GM18507 (cell line): ENCODE data around the gene ZDHHC17.

Experiments used
- DNase-seq: peaks from one replicate; pipeline ENCODE4 v3.0.0; 2011; ENCODE audit warnings: low read depth; ENCODE audit not compliant: insufficient read length; ENCODE audit errors: extremely low spot score
- FAIRE-seq: peaks from 2 replicates; lab custom pipeline; 2011; peaks lifted over from hg19 to GRCh38; lab: Jason Lieb, UNC

ZDHHC17 gene

GRCh38 chr12:76871082-76871481 lies 107.2 kb downstream of the ZDHHC17 start:
- no peak for FAIRE-seq
- no peak for DNase-seq

- no peak for FAIRE-seq
Measured at GRCh38 chr12:76871742-76872141, 107.8 kb downstream of the ZDHHC17 start.

GRCh38 chr12:76872415-76872814 lies 108.5 kb downstream of the ZDHHC17 start:
- DNase-seq (no peak), FAIRE-seq (no peak)

More at GRCh38 chr12:76871742-76872141, 107.8 kb downstream of the ZDHHC17 start:
- DNase-seq = no peak

DNA sequence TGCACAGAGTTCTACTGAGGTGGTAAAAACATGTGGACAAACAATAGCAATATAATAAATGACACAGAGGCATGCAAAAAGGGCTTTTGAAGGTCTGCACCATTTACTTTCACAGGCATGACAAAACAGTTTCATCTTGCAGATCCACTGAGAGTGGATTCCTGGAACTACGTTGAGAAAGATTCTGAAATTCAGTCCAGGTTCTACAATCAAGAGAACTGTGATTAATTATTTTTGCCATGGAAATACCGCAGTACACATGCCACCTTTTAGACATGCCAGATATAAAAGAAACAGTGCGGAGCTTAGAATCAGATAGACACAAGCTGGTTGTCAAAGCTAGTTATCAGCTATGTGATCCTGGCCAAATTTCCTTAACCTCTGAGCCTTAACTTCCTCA lies 110.1 kb downstream of the ZDHHC17 start:
- FAIRE-seq = no peak

DNA sequence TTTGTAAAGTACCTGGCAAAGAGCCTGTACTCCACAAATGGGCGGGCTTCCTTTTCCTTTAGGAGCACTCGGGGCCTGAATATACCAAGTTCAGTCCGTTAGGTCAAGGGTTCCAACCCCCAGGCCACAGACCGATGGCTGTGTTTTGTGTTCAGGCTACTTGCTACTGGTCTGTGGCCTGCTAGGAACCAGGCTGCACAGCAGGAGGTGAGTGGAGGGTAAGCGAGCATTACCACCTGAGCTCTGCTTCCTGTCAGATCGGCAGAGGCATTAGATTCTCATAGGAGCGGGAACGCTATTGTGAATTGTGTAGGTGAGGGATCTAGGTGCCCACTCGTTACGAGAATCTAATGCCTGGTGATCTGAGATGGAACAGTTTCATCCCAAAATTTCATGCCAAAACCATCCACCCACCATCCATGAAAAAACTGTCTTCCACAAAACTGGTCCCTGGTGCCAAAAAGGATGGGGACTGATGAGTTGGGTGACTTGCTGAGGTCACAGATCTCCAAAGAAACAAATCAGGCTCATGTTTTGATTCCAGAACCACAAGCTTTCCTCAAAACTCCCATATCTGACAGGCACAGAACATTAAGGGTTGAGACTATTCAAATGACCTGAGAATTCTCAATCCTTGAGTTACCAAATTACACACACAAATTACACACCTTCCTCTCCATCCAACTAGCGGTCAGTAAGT lies 110.7 kb downstream of the ZDHHC17 start:
- DNase-seq (no peak), FAIRE-seq (no peak)

More for the DNA sequence above, 110.1 kb downstream of the ZDHHC17 start:
- no peak for DNase-seq

GRCh38 chr12:76876696-76877229 lies 112.8 kb downstream of the ZDHHC17 start:
- FAIRE-seq (no peak), DNase-seq (no peak)

GRCh38 chr12:76878099-76878898 lies 114.4 kb downstream of the ZDHHC17 start:
- DNase-seq (no peak), FAIRE-seq (no peak)

- peak; percentile 72 for FAIRE-seq
- DNase-seq = peak; percentile 76
Measured at GRCh38 chr12:76878899-76879709, 115.2 kb downstream of the ZDHHC17 start, which contains the start of gene CSRP2. TSS of gene CSRP2 (minus strand) at chr12:76879019. CDS start at chr12:76866260, 12,759 bp downstream.

- DNase-seq = no peak
- FAIRE-seq = no peak
Measured at GRCh38 chr12:76879710-76880518, 116.0 kb downstream of the ZDHHC17 start.

GRCh38 chr12:76880519-76881023 lies 116.7 kb downstream of the ZDHHC17 start:
- DNase-seq (no peak), FAIRE-seq (no peak)

DNA sequence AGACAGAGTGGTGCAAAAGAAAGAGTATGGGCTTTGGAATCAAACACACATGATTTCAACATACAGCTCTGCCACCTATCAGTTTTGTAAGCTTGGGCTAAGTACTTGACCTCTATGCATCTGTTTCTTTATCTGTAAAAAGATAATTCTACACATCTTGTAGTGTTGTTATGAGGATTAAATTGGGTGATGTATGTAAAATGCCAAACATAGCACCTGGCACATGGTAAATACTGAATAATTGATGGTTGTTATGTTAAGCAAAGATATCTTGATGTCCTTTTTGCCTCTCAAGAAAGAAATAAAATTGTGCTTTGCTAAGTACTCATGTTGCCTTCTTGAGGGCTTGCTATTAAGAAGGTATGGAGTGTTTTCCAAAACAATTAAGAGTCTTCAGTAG lies 117.2 kb downstream of the ZDHHC17 start:
- no peak for FAIRE-seq

GRCh38 chr12:76882367-76882766 lies 118.5 kb downstream of the ZDHHC17 start:
- FAIRE-seq = no peak
- no peak for DNase-seq

More for the DNA sequence above, 117.2 kb downstream of the ZDHHC17 start:
- DNase-seq = no peak

GRCh38 chr12:76883151-76883550 lies 119.2 kb downstream of the ZDHHC17 start:
- DNase-seq = no peak
- FAIRE-seq = no peak

DNA sequence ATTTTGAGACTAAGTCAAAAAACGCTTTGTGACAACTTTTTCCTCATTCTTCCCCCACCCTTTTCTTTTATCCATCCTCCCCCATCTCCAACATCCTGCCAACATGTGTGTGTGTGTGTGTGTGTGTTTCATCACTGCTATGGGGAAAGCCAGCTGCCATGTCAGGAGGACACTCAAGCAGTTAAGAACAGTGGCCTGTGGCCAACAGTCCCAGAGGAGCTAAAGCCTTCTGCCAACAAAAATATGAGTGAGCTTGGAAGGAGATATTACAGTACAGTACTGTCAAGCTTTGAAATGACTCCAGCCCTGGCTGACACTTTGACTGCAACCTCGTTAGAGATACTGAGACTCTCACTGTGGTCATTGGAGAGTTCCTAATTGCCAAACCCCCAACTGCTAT lies 119.9 kb downstream of the ZDHHC17 start:
- DNase-seq = no peak
- no peak for FAIRE-seq

DNA sequence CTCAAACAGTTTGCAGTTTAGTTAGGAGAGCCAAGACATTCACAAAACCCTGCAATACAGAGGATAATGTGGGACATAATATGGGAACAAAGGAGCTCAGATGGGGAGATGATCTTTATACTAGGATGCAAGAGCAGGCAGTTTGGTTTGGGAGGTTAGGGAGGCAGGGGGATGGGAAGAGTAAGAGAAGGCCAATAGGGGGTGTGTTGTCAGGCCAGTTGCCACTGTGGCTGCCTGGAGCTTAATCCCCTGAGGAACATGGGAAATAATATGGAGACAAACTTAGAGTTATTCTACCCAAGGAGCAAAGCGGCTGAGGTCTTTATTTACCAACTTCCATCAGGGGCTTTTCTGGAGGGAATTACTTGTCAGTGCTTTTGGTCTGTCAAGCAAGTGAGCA lies 124.9 kb downstream of the ZDHHC17 start:
- no peak for DNase-seq
- no peak for FAIRE-seq

GRCh38 chr12:76890151-76891143 lies 126.5 kb downstream of the ZDHHC17 start:
- FAIRE-seq (no peak), DNase-seq (no peak)

DNA sequence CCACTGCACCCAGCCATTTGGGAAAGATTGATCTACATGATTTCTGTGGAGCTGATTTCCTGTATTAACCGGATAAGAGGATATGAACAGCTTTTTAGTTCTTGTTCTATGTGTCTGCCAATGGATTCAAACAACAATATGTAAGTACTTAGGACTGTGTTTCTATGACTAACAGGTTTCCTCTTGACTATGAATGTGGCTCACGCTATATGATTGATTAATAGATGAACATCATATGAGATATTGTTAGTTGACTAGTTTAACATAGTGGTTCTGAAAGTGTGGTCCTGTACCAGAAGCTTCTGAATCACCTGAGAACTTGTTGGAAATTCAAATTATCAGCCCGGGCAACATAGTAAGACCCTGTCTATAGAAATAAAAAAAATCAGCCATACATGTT lies 127.7 kb downstream of the ZDHHC17 start:
- no peak for FAIRE-seq
- no peak for DNase-seq

DNA sequence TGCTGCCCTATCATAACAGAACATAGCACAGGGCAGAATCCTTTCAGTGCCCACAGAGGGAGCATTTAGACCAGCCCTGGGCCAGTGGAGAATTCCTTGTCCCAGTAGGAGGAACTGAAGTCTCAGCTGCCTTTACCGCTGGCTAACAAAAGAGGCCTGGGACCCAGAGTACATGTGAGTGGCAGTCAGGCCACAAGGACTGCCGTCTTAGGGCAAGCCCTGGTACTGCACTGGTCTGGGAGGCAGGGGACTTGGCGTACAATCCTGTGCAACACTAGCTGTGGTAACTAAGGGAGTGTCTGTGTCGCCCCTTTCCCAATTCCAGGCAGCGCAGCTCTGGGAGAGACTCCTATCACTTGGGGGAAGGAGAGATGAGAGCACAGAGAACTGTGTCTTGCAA lies 131.9 kb downstream of the ZDHHC17 start:
- FAIRE-seq (no peak), DNase-seq (no peak)
